SK-N-SH (cell line): Measurements from ENCODE around the gene SSNA1. TPM values are rescaled to one million over a fixed set of nuclear protein-coding genes. Genes with fewer than 3 reads are reported as not detected.

Source experiments
- CTCF ChIA-PET: fragments of 300-600, 350-600 bp; formaldehyde crosslinking; extraction: SDS; loops from one replicate; lab custom pipeline; 2021; lab: Yijun Ruan, JAX
- POLR2A ChIA-PET: fragments of 350-600 bp; sonication (Branson Sonifier 250); formaldehyde crosslinking; extraction: SDS; loops from one replicate; lab custom pipeline; 2020; ENCODE audit warnings: antibody characterized with exemption, inconsistent platforms; lab: Yijun Ruan, JAX
- DNase-seq: peaks from one replicate; pipeline ENCODE4 v3.0.0; 2012
- H2AFZ ChIP-seq: fragments of 200-600 bp; sonication (generic); 2 replicates; pipeline ENCODE4 v1.8.1; 2016; ENCODE audit warnings: antibody characterized with exemption, mild to moderate bottlenecking, low read depth
- H3F3A ChIP-seq: fragments of 200-600 bp; sonication (generic); replicated peaks from 2 replicates; pipeline ENCODE3; 2016; ENCODE audit warnings: antibody characterized with exemption, mild to moderate bottlenecking; ENCODE audit not compliant: insufficient read depth
- H3K27ac ChIP-seq, 2 experiments: fragments of 200-500 bp in 1 of 2; fragments of 200-600 bp in 1 of 2; sonication (Bioruptor generic) in 1 of 2; sonication (generic), shearing (Covaris generic) in 1 of 2; 2 replicates each; pipeline versions ENCODE4 v1.5.1 to v1.6.1; 2014 to 2016; ENCODE audit warnings: low read depth in 2 of 2, inconsistent platforms in 1 of 2, low read length in 1 of 2, mild to moderate bottlenecking in 1 of 2, mixed read lengths in 1 of 2
- H3K27me3 ChIP-seq: fragments of 200-600 bp; sonication (generic), shearing (Covaris generic); 2 replicates; pipeline ENCODE4 v1.6.1; 2016; ENCODE audit warnings: mixed run types; ENCODE audit not compliant: insufficient read depth
- H3K36me3 ChIP-seq, 2 experiments: fragments of 200-500 bp in 1 of 2; fragments of 200-600 bp in 1 of 2; sonication (Bioruptor generic) in 1 of 2; sonication (generic) in 1 of 2; replicated peaks in 1 of 2; 2 replicates each; pipeline versions ENCODE3 to v1.5.1; 2014 to 2016; ENCODE audit warnings: low read length in 1 of 2, mild to moderate bottlenecking in 1 of 2; ENCODE audit not compliant: insufficient read depth in 2 of 2, control insufficient read depth in 1 of 2
- H3K4me1 ChIP-seq, 2 experiments: fragments of 200-500 bp in 1 of 2; fragments of 200-600 bp in 1 of 2; sonication (Bioruptor generic) in 1 of 2; sonication (generic), shearing (Covaris generic) in 1 of 2; 2 replicates each; pipeline versions ENCODE4 v1.5.1 to v1.6.1; 2014 to 2016; ENCODE audit warnings: low read depth in 1 of 2, low read length in 1 of 2, mixed run types in 1 of 2; ENCODE audit not compliant: insufficient read depth in 2 of 2, control insufficient read depth in 1 of 2
- H3K4me2 ChIP-seq: fragments of 200-600 bp; sonication (generic), shearing (Covaris generic); 2 replicates; pipeline ENCODE4 v1.6.1; 2017; ENCODE audit warnings: mixed run types
- H3K4me3 ChIP-seq, 2 experiments: fragments of 200-500 bp in 1 of 2; fragments of 200-600 bp in 1 of 2; sonication (Bioruptor generic) in 1 of 2; sonication (generic), shearing (Covaris generic) in 1 of 2; 2 replicates each; pipeline versions ENCODE4 v1.5.1 to v1.8.1; 2014 to 2016; ENCODE audit warnings: low read depth in 2 of 2, inconsistent platforms in 1 of 2, low read length in 1 of 2, mild to moderate bottlenecking in 1 of 2, mixed read lengths in 1 of 2, moderate library complexity in 1 of 2
- H3K79me2 ChIP-seq: fragments of 200-600 bp; sonication (generic); 2 replicates; pipeline ENCODE4 v1.8.1; 2017; ENCODE audit warnings: mild to moderate bottlenecking; ENCODE audit not compliant: insufficient read depth
- H3K9ac ChIP-seq: fragments of 200-600 bp; sonication (generic); 2 replicates; pipeline ENCODE4 v1.6.1; 2017; ENCODE audit warnings: mixed run types
- H3K9me2 ChIP-seq: fragments of 200-600 bp; sonication (generic); 2 replicates; pipeline ENCODE4 v1.6.1; 2017; ENCODE audit warnings: mixed run types
- H3K9me3 ChIP-seq: fragments of 200-600 bp; sonication (generic); 2 replicates; pipeline ENCODE4 v1.6.1; 2017; ENCODE audit warnings: mixed run types, mild to moderate bottlenecking, moderate library complexity
- H4K20me1 ChIP-seq: fragments of 200-600 bp; sonication (generic); 2 replicates; pipeline ENCODE4 v1.6.1; 2017; ENCODE audit warnings: mild to moderate bottlenecking, mixed run types; ENCODE audit not compliant: insufficient read depth
- CHD2 ChIP-seq: fragments of 150-350 bp; IDR thresholded peaks from 2 replicates; pipeline ENCODE4 v1.6.1; 2018; ENCODE audit warnings: low read length; ENCODE audit not compliant: partially characterized antibody
- CTCF ChIP-seq: fragments of 200-600 bp; sonication (generic); IDR thresholded peaks from 2 replicates; pipeline ENCODE4 v1.6.1; 2017; ENCODE audit warnings: antibody characterized with exemption, mild to moderate bottlenecking, moderate library complexity
- ELF1 ChIP-seq: IDR thresholded peaks from 2 replicates; pipeline ENCODE4 v1.4.0; 2012
- FOSL2 ChIP-seq: IDR thresholded peaks from 2 replicates; pipeline ENCODE4 v1.4.0; 2012; ENCODE audit warnings: low read depth, mild to moderate bottlenecking, moderate library complexity, borderline replicate concordance
- FOXM1 ChIP-seq: IDR thresholded peaks from 2 replicates; pipeline ENCODE4 v1.4.0; 2012; ENCODE audit warnings: low read depth, mild to moderate bottlenecking
- NFIC ChIP-seq: IDR thresholded peaks from 2 replicates; pipeline ENCODE4 v1.4.0; 2012; ENCODE audit warnings: borderline replicate concordance
- NRF1 ChIP-seq: IDR thresholded peaks from 2 replicates; pipeline ENCODE4 v1.6.1; 2012; ENCODE audit warnings: low read depth, mild to moderate bottlenecking, low read length
- POLR2AphosphoS5 ChIP-seq: IDR thresholded peaks from 2 replicates; pipeline ENCODE4 v1.6.1; 2012; ENCODE audit warnings: low read depth, low read length
- REST ChIP-seq: IDR thresholded peaks from 2 replicates; pipeline ENCODE4 v1.6.1; 2012; ENCODE audit warnings: mild to moderate bottlenecking, low read depth, low read length, moderate library complexity
- SMC3 ChIP-seq: IDR thresholded peaks from 2 replicates; pipeline ENCODE4 v1.6.1; 2012; ENCODE audit warnings: low read depth, low read length, improper control_type of control experiment
- TCF12 ChIP-seq: IDR thresholded peaks from 2 replicates; pipeline ENCODE4 v1.4.0; 2012
- USF1 ChIP-seq: IDR thresholded peaks from 2 replicates; pipeline ENCODE4 v1.4.0; 2012; ENCODE audit warnings: low read depth, borderline replicate concordance
- YY1 ChIP-seq: IDR thresholded peaks from 2 replicates; pipeline ENCODE4 v1.4.0; 2012; ENCODE audit warnings: low read depth, mild to moderate bottlenecking
- WGBS: methylation state at CpG from one replicate; pipeline ENCODE4 v1.1.6; 2017; ENCODE audit warnings: low lambda C conversion rate; 5-methylcytosine and 5-hydroxymethylcytosine counted together
- polyA plus RNA-seq, 3 experiments: library from polyadenylated mRNA; depleted of rRNA; stranded (reverse); fragments of >200 nt; gene quantifications; 2 replicates each; pipeline ENCODE4 v1.2.3, GENCODE V29; 2012

Gene SSNA1
- polyA plus RNA-seq, 1 of the 3 experiments (the other 2 are of a cell fraction), result 124 TPM

GRCh38 chr9:137195525-137196220 is 7.2 kb downstream of the SSNA1 start:
- H3K4me3 ChIP-seq, result no peak overlapping the region
- H3K9me2 ChIP-seq, result no peaks in the 10 kb centered on the region
- H3K27ac ChIP-seq, result no peak overlapping the region
- no peak for DNase-seq
- no peaks in the 10 kb centered on the region for H3F3A ChIP-seq
- H3K79me2 ChIP-seq, result peaks cover 63% of the 10 kb centered on the region
- ChIA-PET POLR2A (interaction anchor here (1.4 to 1.5 kb wide), 2 partner anchors 9 to 66 kb away, joined by 3 read pairs; no protein-coding TSS in a partner anchor), CTCF (interaction anchor here (1.3 to 2.0 kb wide), 5 partner anchors 27 to 167 kb away, joined by 3 to 9 read pairs (median 5); partner anchors contain the start of genes NPDC1 and RNF224)
- H3K4me2 ChIP-seq, result no peak overlapping the region
- H3K4me1 ChIP-seq, result peaks cover 12 to 20% of the 10 kb centered on the region in 2 experiments; a peak in 2 of 4 replicates
- no peaks in the 10 kb centered on the region for H3K27me3 ChIP-seq
- H2AFZ ChIP-seq, result no peak overlapping the region
- WGBS, result 80% methylated on average over 9 of the region's 21 CpGs
- no peaks in the 10 kb centered on the region for H3K9me3 ChIP-seq
- peaks cover 0 to 17% of the 10 kb centered on the region in 2 experiments for H3K36me3 ChIP-seq
- H3K9ac ChIP-seq, result no peak overlapping the region
- no peak for TF ChIP-seq SMC3
- no peak for TF ChIP-seq CHD2
- TF ChIP-seq REST, result no peak
- TF ChIP-seq TCF12, result no peak
- TF ChIP-seq NRF1, result no peak
- no peak for TF ChIP-seq CTCF
- no peak for TF ChIP-seq ELF1
- TF ChIP-seq YY1, result no peak
- TF ChIP-seq FOXM1, result no peak
- no peak for TF ChIP-seq USF1
- no peak for TF ChIP-seq NFIC
- TF ChIP-seq POLR2AphosphoS5, result no peak
- no peak for TF ChIP-seq FOSL2
- peaks cover 56% of the 10 kb centered on the region for H4K20me1 ChIP-seq
